Ishikawa (cell line): ENCODE results near the gene LST1.

Experiments used
- CEBPB ChIP-seq: IDR thresholded peaks from 2 replicates; pipeline ENCODE4 v1.6.1; 2012
- CREB1 ChIP-seq: IDR thresholded peaks from 2 replicates; pipeline ENCODE4 v1.6.1; 2012; ENCODE audit warnings: low read depth
- EGR1 ChIP-seq: IDR thresholded peaks from 2 replicates; pipeline ENCODE4 v1.6.1; 2012
- EP300 ChIP-seq: IDR thresholded peaks from 2 replicates; pipeline ENCODE4 v1.6.1; 2012; ENCODE audit warnings: borderline replicate concordance
- FOXM1 ChIP-seq: IDR thresholded peaks from 2 replicates; pipeline ENCODE4 v1.6.1; 2012; ENCODE audit warnings: low read depth, borderline replicate concordance
- NFIC ChIP-seq: IDR thresholded peaks from 2 replicates; pipeline ENCODE4 v1.6.1; 2012
- RAD21 ChIP-seq: IDR thresholded peaks from 2 replicates; pipeline ENCODE4 v1.6.1; 2012; ENCODE audit warnings: low read depth
- TAF1 ChIP-seq: IDR thresholded peaks from 2 replicates; pipeline ENCODE4 v1.6.1; 2012; ENCODE audit warnings: low read depth, mild to moderate bottlenecking
- TCF12 ChIP-seq: IDR thresholded peaks from 2 replicates; pipeline ENCODE4 v1.6.1; 2012; ENCODE audit warnings: low read depth
- TEAD4 ChIP-seq: IDR thresholded peaks from 2 replicates; pipeline ENCODE4 v1.6.1; 2012
- USF1 ChIP-seq: IDR thresholded peaks from 2 replicates; pipeline ENCODE4 v1.6.1; 2012
- YY1 ChIP-seq: IDR thresholded peaks from 2 replicates; pipeline ENCODE4 v1.6.1; 2012; ENCODE audit warnings: low read depth
- ZBTB7A ChIP-seq: IDR thresholded peaks from 2 replicates; pipeline ENCODE4 v1.6.1; 2012; ENCODE audit warnings: low read depth
- TF ChIP-seq, protein P1 (sequence below): IDR thresholded peaks from 2 replicates; pipeline ENCODE4 v1.6.1; 2012; ENCODE audit warnings: low read depth, mild to moderate bottlenecking
- TF ChIP-seq, protein P2 (sequence below): IDR thresholded peaks from 2 replicates; pipeline ENCODE4 v1.6.1; 2012

LST1 gene

GRCh38 chr6:31615748-31616147 is 29.7 kb downstream of the LST1 start:
- TF ChIP-seq CREB1: no peak
- TF ChIP-seq TEAD4: no peak
- TF ChIP-seq CEBPB: no peak
- no peak for TF ChIP-seq TCF12
- TF ChIP-seq, protein P1, sequence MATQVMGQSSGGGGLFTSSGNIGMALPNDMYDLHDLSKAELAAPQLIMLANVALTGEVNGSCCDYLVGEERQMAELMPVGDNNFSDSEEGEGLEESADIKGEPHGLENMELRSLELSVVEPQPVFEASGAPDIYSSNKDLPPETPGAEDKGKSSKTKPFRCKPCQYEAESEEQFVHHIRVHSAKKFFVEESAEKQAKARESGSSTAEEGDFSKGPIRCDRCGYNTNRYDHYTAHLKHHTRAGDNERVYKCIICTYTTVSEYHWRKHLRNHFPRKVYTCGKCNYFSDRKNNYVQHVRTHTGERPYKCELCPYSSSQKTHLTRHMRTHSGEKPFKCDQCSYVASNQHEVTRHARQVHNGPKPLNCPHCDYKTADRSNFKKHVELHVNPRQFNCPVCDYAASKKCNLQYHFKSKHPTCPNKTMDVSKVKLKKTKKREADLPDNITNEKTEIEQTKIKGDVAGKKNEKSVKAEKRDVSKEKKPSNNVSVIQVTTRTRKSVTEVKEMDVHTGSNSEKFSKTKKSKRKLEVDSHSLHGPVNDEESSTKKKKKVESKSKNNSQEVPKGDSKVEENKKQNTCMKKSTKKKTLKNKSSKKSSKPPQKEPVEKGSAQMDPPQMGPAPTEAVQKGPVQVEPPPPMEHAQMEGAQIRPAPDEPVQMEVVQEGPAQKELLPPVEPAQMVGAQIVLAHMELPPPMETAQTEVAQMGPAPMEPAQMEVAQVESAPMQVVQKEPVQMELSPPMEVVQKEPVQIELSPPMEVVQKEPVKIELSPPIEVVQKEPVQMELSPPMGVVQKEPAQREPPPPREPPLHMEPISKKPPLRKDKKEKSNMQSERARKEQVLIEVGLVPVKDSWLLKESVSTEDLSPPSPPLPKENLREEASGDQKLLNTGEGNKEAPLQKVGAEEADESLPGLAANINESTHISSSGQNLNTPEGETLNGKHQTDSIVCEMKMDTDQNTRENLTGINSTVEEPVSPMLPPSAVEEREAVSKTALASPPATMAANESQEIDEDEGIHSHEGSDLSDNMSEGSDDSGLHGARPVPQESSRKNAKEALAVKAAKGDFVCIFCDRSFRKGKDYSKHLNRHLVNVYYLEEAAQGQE: no peak
- no peak for TF ChIP-seq NFIC
- no peak for TF ChIP-seq RAD21
- no peak for TF ChIP-seq EGR1
- TF ChIP-seq ZBTB7A: no peak
- TF ChIP-seq EP300: no peak
- TF ChIP-seq, protein P2, sequence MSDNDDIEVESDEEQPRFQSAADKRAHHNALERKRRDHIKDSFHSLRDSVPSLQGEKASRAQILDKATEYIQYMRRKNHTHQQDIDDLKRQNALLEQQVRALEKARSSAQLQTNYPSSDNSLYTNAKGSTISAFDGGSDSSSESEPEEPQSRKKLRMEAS: no peak
- no peak for TF ChIP-seq USF1
- TF ChIP-seq FOXM1: no peak
- no peak for TF ChIP-seq YY1
- TF ChIP-seq TAF1: no peak

DNA sequence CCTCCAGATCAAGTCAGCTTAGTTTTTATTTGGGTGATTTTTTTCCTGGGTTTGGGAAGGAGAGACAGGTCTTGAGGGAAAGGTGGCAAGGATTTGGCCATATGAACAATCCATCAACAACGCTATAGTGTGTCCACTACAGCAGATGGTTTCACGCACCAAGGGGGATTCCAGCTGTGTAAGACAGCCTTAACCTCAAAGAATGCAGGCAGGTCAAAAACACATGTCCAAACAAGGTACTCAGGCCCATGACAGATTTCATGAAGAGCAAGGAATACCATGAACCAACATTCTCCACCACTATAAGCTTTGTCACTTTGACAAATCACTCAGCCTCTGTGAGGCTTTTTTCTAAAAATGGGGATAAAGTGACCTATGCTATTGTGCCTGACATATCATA is 30.9 kb downstream of the LST1 start:
- TF ChIP-seq FOXM1 (no peak), CREB1 (no peak), RAD21 (no peak), EP300 (no peak), TAF1 (no peak), YY1 (no peak), TCF12 (no peak)
- TF ChIP-seq, protein P1: no peak

DNA sequence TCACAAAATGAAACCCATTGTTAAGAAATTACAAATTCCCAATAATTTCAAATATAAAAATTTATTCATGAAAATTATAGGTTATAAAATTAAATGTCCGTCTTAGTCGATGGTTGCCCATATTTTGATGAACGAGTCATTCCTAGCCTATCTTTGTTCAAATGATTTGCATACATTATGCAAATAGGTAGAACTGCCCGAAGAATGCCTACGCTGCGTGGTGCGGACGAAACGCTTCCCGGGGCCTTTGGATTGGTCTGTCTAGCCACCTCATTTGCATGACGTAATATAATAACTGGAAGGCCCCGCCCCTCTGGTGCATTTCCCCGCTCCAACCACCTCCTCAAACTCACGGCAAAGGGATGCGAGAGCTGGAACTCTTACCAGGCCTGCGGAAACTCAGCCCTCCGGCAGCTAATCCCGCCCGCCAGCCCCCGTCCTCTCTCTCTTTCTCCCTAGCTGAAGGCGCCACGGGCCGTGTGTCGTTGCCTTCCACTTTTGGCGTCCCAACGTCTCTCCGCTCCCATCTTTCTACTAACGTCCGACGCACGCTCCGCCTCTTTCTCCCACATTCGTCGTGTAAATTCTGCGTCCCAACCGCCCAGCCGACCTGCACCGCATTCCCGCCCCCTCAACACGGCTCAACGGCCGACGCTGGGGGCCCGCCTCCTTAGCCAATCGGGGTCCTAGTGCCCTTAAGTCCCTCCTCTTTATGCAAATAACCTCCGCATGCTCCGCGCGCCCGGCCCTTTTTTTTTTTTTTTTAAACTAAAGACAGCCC is 33.9 kb downstream of the LST1 start:
- TF ChIP-seq CREB1: peak; percentile 71
- TF ChIP-seq TCF12: no peak
- peak; percentile 69 for TF ChIP-seq TEAD4
- no peak for TF ChIP-seq RAD21
- TF ChIP-seq YY1: peak; percentile 55; the same call in 1 of the 2 replicates
- peak; percentile 72 for TF ChIP-seq EGR1
- TF ChIP-seq, protein P2: peak; percentile 98

DNA sequence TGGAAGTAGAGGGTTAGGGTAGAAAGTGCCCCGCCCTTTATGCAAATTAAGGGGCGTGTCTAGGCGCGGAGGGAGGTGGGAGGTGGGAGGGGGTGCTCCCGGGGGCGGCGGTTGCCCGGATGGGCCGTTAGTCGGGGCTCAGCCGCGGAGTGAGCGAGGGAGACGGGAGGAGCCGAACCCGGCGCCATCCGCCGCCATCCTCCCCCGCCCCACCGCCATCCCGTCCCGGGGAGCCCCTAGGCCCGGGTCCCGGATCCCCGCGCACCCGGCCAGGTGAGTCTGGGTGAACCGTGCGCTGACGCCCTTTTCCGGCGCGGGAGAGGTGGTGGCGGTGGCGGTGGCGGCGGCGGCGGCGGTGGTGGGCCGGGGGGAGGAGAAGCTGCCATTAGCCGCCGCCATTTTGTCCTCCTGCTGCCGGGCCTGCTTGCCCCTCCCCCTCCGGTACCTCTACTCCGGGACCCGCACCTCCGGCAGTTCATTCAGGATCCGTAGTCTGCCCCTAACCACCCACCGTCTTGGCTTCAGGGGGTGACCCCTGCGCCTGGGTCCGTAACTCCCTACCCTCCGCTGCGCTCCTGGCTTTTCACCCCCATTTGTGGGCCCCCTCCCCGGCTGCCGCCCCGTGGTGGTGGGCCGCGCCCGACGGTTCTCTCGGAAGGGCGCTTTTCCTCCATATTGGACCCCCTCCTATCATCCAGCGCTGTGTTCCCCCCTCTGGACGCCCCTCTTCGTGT is 34.7 kb downstream of the LST1 start, which contains the start of gene PRRC2A:
Gene PRRC2A (plus strand): TSS at position 130 of the 734 bp plus-strand sequence. CDS start 2,075 bp downstream, outside the sequence.
- TF ChIP-seq EP300: no peak
- no peak for TF ChIP-seq TEAD4
- no peak for TF ChIP-seq USF1
- TF ChIP-seq TCF12: peak; percentile 26; the same call in 1 of the 2 replicates
- TF ChIP-seq, protein P1: 0 out of 2 replicates have a peak, but pooled peaks have one; percentile 2
- no peak for TF ChIP-seq NFIC
- 0 out of 2 replicates have a peak, but pooled peaks have one; percentile 12 for TF ChIP-seq FOXM1
- peak; percentile 94 for TF ChIP-seq TAF1
- TF ChIP-seq, protein P2: peak; percentile 53
- no peak for TF ChIP-seq CREB1
- peak; percentile 95 for TF ChIP-seq YY1
- no peak for TF ChIP-seq CEBPB
- TF ChIP-seq RAD21: no peak
- no peak; the same call in none of the 2 replicates for TF ChIP-seq EGR1
- TF ChIP-seq ZBTB7A: 0 out of 2 replicates have a peak, but pooled peaks have one; percentile 49
